Measurements from ENCODE around the gene COX6B2. TPM values are rescaled to one million over a fixed set of nuclear protein-coding genes. Genes with fewer than 3 reads are reported as not detected.

Gene COX6B2
- polyA plus RNA-seq, 1 donor = 0.78 TPM

GRCh38 chr19:55362174-55362989, 7.9 kb upstream of the COX6B2 start:
- DNase-seq = no peak

GRCh38 chr19:55360902-55361301, 6.4 kb upstream of the COX6B2 start:
- no peak for DNase-seq

GRCh38 chr19:55358943-55359908, 4.7 kb upstream of the COX6B2 start:
- DNase-seq = no peak

GRCh38 chr19:55358493-55358892, 4.0 kb upstream of the COX6B2 start:
- DNase-seq = no peak

- no peak for DNase-seq
These were observed 798 bp upstream of the COX6B2 start for GRCh38 chr19:55355213-55355821.

GRCh38 chr19:55353803-55354697, 469 bp downstream of the COX6B2 start:
- DNase-seq = no peak

DNA sequence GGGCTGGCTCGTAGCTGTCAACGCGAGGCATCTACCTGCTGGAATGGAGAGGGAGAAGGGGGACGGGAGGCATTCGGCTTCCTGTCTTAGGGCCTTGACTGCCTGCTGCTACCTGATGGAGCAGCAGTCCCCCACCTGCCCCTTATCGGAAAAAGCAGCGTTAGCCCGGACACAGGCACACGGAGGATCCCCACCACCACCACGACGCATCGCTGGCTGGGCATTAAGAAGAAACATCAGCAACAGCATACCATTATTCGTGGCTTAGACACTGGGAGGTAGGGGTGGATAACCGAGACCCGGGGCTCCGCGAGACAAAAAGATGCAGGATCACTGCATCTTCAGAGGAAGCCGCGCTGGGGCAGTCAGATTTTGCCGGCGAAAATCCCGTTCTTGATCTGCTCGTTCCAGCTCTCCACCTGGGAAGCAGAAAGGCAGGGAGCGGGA, 1.1 kb downstream of the COX6B2 start:
- no peak for DNase-seq

- no peak for DNase-seq
These were observed 1.9 kb downstream of the COX6B2 start for GRCh38 chr19:55352549-55353145.

DNA sequence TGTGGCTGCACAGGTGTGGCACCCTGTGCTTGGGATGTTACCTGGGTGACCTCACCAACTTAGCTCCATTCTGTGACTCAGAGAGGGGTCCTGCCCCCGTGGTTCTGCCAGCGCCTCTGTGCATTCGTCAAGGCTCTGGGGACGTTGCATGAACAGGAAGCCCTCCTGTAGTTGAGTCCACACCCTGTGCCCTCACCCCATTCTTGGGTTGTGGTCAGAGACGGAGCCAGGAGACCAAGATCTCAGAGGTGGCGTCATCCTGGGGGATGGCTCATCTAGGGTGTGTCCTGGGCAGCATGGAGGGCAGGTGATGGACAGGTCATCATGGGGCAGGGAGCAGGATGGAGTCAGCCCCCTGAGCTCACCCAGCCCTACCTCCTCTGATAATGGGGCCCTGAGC, 2.5 kb downstream of the COX6B2 start:
- DNase-seq = no peak

GRCh38 chr19:55350620-55351315, 3.8 kb downstream of the COX6B2 start:
- DNase-seq = no peak

- DNase-seq = peak; percentile 55
These were observed 6.0 kb downstream of the COX6B2 start for GRCh38 chr19:55348317-55349034.

DNA sequence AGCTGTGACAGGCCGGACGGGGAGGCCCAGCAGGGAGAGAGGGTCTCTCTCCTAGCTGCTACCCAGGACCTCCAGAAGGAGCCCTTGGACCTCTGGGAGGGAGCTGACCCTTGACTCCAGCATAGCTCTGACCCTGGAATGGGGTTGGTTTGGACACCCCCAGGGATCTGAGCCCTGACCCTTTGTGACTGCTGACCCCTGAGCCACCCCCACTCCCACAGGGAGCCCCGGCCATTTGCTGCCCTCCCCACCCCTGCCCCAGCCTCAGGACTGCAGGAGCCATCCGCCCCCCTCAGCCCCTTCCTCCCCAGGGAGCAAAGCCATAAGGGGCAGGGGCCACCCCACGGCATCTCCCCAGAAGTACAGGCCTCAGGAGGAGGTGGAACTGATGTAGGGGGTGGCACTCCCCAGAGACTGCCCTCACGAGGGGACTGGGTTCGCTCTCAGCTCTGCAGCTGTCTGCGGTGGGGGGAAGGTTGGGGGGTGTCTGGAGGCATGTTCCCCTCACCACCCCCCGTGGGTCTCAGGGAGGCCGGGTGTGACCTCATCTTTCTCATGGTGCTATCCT, 7.0 kb downstream of the COX6B2 start:
- no peak for DNase-seq

DNA sequence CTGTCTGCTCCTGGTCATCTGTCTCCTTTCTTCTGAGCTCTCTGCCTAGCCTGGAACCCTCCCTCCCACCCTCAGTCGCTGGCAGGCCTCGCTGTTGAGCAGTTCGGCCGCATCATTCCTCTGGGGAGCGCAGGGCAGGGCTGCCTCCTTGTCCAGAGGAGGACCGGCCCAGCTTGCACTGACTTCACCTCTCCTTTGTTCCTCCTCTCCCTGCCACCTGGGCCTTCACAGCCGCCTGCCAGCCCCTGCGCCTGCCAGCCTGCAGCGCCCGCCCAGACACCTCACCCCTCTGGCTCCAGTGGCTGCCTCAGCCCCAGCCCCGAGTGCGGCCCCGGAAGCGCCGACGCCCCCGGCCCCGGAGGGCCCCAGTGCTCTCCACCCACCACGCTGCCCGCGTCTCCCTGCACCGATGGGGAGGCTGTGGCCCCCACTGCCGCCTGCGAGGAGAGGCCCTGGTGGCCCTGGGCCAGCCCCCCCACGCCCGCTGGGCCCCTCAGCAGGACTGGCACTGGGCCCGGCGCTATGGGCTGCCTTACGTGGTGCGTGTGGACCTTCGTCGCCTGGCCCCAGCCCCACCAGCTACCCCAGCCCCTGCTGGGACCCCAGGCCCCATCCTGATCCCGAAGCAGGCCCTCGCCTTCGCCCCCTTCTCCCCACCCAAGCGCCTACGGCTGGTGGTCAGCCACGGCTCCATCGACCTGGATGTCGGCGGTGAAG, 7.6 kb downstream of the COX6B2 start:
- DNase-seq = no peak

- no peak for DNase-seq
These were observed 8.4 kb downstream of the COX6B2 start for GRCh38 chr19:55345818-55346724.

DNA sequence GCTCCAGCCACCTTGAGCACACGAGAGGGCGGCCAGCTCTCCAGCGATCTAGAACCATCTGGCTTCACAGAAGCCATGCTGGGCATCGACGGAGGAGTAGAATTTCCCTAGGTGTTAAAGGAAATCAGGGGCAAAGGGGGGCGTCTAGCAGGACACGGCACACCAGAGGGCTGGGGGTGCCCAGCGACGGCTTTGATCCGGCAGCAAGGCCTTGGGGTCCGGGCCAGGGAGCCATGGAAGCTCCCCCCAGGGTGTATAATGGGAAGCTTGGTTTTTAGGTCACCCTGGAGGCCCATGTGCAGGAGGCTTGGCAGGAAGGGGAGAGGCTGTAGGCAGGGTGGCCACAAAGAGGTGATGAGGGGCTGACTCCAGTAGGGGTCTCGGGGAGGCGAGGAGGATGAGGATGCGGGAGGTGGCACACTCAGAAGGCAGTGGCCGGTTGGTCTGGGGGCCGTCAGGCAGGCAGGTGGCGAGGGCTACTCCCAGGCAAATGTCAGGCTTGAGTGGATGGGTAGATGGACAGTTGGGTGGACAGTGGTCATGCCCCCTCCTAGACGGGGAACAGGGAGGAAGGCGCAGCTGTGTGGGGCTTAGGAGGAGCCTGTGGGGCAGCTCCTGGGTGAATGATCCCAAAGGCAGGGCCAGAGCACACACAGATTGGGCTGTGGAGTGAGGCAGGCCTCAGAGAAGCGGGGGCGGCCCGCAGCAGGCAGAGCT, 9.3 kb downstream of the COX6B2 start:
- DNase-seq = no peak

GRCh38 chr19:55344444-55344843, 10.1 kb downstream of the COX6B2 start:
- DNase-seq = no peak

All from left kidney (tissue), 2 donors.